OCI-LY7 (cell line): Measurements from ENCODE around the gene PEX14. TPM values are rescaled to one million over a fixed set of nuclear protein-coding genes. Genes with fewer than 3 reads are reported as not detected.

ENCODE experiments used
- BruUV-seq: library from RNA; stranded (reverse); fragments of 400-500 nt; replicated peaks from 2 replicates; lab custom pipeline; 2021; lab: Mats Ljungman, UMichigan
- CTCF ChIA-PET: fragments of 300-600 bp; sonication (Branson Sonifier 250); formaldehyde crosslinking; loops from one replicate; lab custom pipeline; 2022; ENCODE audit warnings: antibody characterized with exemption; ENCODE audit not compliant: unreplicated experiment; lab: Charles Lee
- POLR2A ChIA-PET: fragments of 300-600 bp; sonication (Branson Sonifier 250); formaldehyde crosslinking; loops from one replicate; lab custom pipeline; 2022; ENCODE audit warnings: antibody characterized with exemption; lab: Charles Lee
- DNase-seq: peaks from one replicate; pipeline ENCODE4 v3.0.0-alpha.2; 2015; ENCODE audit warnings: low spot score
- H2AFZ ChIP-seq: fragments of 200-600 bp; sonication (generic), shearing (Covaris generic); 2 replicates; pipeline ENCODE4 v1.6.1; 2014; ENCODE audit warnings: mild to moderate bottlenecking, antibody characterized with exemption, low read length, moderate library complexity
- H3K27ac ChIP-seq: fragments of 200-600 bp; sonication (generic); 2 replicates; pipeline ENCODE4 v1.5.1; 2014; ENCODE audit warnings: mixed run types, low read depth, mild to moderate bottlenecking, moderate library complexity, low read length, inconsistent platforms; ENCODE audit not compliant: poor library complexity, severe bottlenecking
- H3K36me3 ChIP-seq: fragments of 200-600 bp; sonication (generic); 2 replicates; pipeline ENCODE4 v1.6.1; 2014; ENCODE audit warnings: mild to moderate bottlenecking, antibody characterized with exemption, low read length, moderate library complexity, mixed read lengths; ENCODE audit not compliant: insufficient read depth
- H3K4me1 ChIP-seq: fragments of 200-600 bp; sonication (generic); 2 replicates; pipeline ENCODE4 v1.5.1; 2014; ENCODE audit warnings: mild to moderate bottlenecking, low read length; ENCODE audit not compliant: insufficient read depth, poor library complexity, severe bottlenecking
- H3K4me2 ChIP-seq: fragments of 200-600 bp; sonication (generic); 2 replicates; pipeline ENCODE4 v1.6.1; 2014; ENCODE audit warnings: mild to moderate bottlenecking, low read length
- H3K4me3 ChIP-seq: fragments of 200-600 bp; sonication (generic); 2 replicates; pipeline ENCODE4 v1.5.1; 2014; ENCODE audit warnings: mild to moderate bottlenecking, low read depth, low read length; ENCODE audit not compliant: poor library complexity, severe bottlenecking
- H3K79me2 ChIP-seq: fragments of 200-600 bp; sonication (generic); 2 replicates; pipeline ENCODE4 v1.6.1; 2016; ENCODE audit warnings: low read depth, mild to moderate bottlenecking, low read length, moderate library complexity, mixed read lengths; ENCODE audit not compliant: insufficient read depth
- H3K9me2 ChIP-seq: fragments of 200-600 bp; sonication (generic); 2 replicates; pipeline ENCODE4 v1.6.1; 2016; ENCODE audit warnings: mild to moderate bottlenecking, low read length, mixed read lengths; ENCODE audit not compliant: insufficient read depth
- H3K9me3 ChIP-seq: fragments of 200-600 bp; sonication (generic); 2 replicates; pipeline ENCODE4 v1.6.1; 2014; ENCODE audit warnings: mild to moderate bottlenecking, mixed run types, low read length, mixed read lengths
- H4K20me1 ChIP-seq: fragments of 200-600 bp; sonication (generic); 2 replicates; pipeline ENCODE4 v1.6.1; 2014; ENCODE audit warnings: mild to moderate bottlenecking, antibody characterized with exemption, low read length, moderate library complexity, mixed read lengths; ENCODE audit not compliant: insufficient read depth
- EZH2phosphoT487 ChIP-seq: fragments of 200-600 bp; sonication (generic); IDR thresholded peaks from 2 replicates; pipeline ENCODE4 v1.6.1; 2018; ENCODE audit warnings: low read depth, borderline replicate concordance, mild to moderate bottlenecking, mixed run types, antibody characterized with exemption, low read length, moderate library complexity, mixed read lengths
- intact Hi-C: fragments of 100-400 bp; cut with micrococcal nuclease; formaldehyde crosslinking; loops from one replicate; pipeline ENCODE4 v1.10.0; 2022; ENCODE audit not compliant: unreplicated experiment
- total RNA-seq, 2 experiments: library from RNA; depleted of rRNA in 1 of 2; stranded (reverse); fragments of >200 nt in 1 of 2; shearing (Covaris generic) in 1 of 2; gene quantifications; 2 replicates each; pipeline ENCODE4 v1.2.3, GENCODE V29; 2014 to 2022
- TF ChIP-seq, protein P1 (sequence below): fragments of 200-600 bp; sonication (generic); conservative IDR thresholded peaks from 2 replicates; pipeline ENCODE4 v1.5.1; 2014; ENCODE audit warnings: mild to moderate bottlenecking, antibody characterized with exemption, low read length, moderate library complexity, mixed read lengths

The PEX14 gene
- total RNA-seq, 2 experiments from 2014 or later, result 14.6 to 24.3 TPM

DNA sequence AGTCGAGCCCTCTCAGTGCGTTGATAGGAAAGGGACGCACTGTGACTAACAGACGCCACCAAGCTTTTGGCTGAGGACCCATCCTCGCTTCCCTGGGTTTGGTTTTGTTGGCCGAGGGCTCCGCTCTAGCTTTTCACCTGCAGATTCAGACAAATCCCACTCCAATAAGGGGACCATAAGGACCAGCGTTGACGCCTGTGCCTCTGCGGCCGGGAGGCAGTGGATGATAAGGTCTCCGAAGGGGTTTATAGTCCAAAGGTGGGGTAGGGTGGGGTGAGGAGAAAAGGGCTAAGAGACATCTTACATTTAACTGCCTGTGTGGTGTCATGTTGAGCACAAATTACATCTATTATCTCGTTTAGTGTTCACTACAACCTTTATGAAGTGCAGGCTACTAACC, 760 bp downstream of the PEX14 start:
- no peaks in the 10 kb centered on the region for H3K9me2 ChIP-seq
- H3K4me2 ChIP-seq, result peak overlapping the region; percentile 85
- intact Hi-C loops, result loop anchor here (10.0 kb wide), 1 partner anchor 441 kb away; the partner anchor contains the start of gene UBE4B
- H3K9me3 ChIP-seq, result no peaks in the 10 kb centered on the region
- peak; percentile 14 for DNase-seq
- peaks cover 53% of the 10 kb centered on the region for H3K79me2 ChIP-seq
- peak overlapping the region; percentile 27 for H3K27ac ChIP-seq
- no peak for TF ChIP-seq EZH2phosphoT487
- TF ChIP-seq, protein P1, sequence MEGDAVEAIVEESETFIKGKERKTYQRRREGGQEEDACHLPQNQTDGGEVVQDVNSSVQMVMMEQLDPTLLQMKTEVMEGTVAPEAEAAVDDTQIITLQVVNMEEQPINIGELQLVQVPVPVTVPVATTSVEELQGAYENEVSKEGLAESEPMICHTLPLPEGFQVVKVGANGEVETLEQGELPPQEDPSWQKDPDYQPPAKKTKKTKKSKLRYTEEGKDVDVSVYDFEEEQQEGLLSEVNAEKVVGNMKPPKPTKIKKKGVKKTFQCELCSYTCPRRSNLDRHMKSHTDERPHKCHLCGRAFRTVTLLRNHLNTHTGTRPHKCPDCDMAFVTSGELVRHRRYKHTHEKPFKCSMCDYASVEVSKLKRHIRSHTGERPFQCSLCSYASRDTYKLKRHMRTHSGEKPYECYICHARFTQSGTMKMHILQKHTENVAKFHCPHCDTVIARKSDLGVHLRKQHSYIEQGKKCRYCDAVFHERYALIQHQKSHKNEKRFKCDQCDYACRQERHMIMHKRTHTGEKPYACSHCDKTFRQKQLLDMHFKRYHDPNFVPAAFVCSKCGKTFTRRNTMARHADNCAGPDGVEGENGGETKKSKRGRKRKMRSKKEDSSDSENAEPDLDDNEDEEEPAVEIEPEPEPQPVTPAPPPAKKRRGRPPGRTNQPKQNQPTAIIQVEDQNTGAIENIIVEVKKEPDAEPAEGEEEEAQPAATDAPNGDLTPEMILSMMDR, result no peak
- BruUV-seq, result no TSS peak
- H3K4me1 ChIP-seq, result peaks cover 32% of the 10 kb centered on the region
- H4K20me1 ChIP-seq, result peaks cover 4% of the 10 kb centered on the region; the same call in 1 of the 2 replicates
- ChIA-PET POLR2A (interaction anchor here (0.6 to 1.0 kb wide), 4 partner anchors 10 to 421 kb away, joined by 3 to 7 read pairs (median 3); no protein-coding TSS in a partner anchor), CTCF (no interaction called here)
- peak overlapping the region; percentile 85 for H3K4me3 ChIP-seq
- peak overlapping the region; percentile 34 for H2AFZ ChIP-seq
- H3K36me3 ChIP-seq, result peaks cover 3% of the 10 kb centered on the region; the same call in 1 of the 2 replicates

DNA sequence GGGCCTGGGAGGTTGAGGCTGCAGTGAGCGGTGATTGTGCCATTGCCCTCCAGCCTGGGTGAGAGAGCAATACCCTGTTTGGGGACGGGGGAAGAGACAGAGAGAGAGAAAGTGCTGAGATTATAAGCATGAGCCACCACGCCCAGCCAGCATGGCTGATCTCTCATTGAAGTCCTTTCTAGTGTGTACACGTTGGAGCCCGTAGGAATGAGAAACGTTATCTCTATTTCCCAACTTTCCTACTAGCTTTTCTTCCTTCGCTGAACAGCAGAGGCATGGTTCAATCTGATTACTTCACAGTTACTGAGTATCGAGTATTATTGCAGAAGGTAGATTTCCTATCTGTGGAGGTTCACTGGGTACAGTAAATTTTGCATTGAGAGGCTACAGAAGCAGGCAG, 4.5 kb downstream of the PEX14 start:
- no peak overlapping the region for H3K4me2 ChIP-seq
- no peaks in the 10 kb centered on the region for H3K9me3 ChIP-seq
- intact Hi-C loops, result loop anchor here (10.0 kb wide), 1 partner anchor 444 kb away; the partner anchor contains the start of gene UBE4B
- no peaks in the 10 kb centered on the region for H4K20me1 ChIP-seq
- CTCF ChIA-PET, result no interaction called here
- H3K36me3 ChIP-seq, result peaks cover under 1% of the 10 kb centered on the region; the same call in 1 of the 2 replicates
- no peak overlapping the region for H3K27ac ChIP-seq
- H3K9me2 ChIP-seq, result no peaks in the 10 kb centered on the region
- H2AFZ ChIP-seq, result no peak overlapping the region
- no TSS peak for BruUV-seq
- TF ChIP-seq, protein P1, result no peak
- TF ChIP-seq EZH2phosphoT487, result no peak
- no peak overlapping the region for H3K4me3 ChIP-seq
- POLR2A ChIA-PET, result interaction anchor here (1.1 kb wide), 1 partner anchor 19 kb away, joined by 3 read pairs; no protein-coding TSS in a partner anchor
- H3K4me1 ChIP-seq, result peaks cover 14% of the 10 kb centered on the region
- DNase-seq, result no peak
- peaks cover 39% of the 10 kb centered on the region for H3K79me2 ChIP-seq

DNA sequence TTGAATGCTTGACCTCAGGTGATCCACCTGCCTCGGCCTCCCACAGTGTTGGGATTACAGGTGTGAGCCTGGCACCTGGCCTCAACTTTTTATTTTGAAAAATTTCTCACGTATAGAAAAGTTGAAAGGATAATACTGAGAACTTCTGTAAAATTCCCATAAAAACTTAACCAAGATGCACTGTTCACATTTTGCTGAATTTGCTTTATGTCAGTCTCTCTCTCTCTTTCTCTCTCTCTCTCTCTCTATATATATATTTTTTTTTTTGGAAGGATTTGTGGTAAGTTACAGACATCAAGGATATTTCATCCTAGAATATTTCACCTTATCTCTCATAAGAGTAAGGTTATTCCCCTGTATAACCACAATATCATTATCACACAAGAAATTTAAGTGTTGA, 5.9 kb downstream of the PEX14 start:
- ChIA-PET CTCF (no interaction called here), POLR2A (no interaction called here)
- TF ChIP-seq EZH2phosphoT487, result no peak
- TF ChIP-seq, protein P1, result no peak
- Histone ChIP-seq H3K36me3 (peaks cover 8% of the 10 kb centered on the region), H2AFZ (no peak overlapping the region), H3K4me3 (no peak overlapping the region), H3K27ac (no peak overlapping the region), H3K9me2 (no peaks in the 10 kb centered on the region), H3K9me3 (no peaks in the 10 kb centered on the region), H3K79me2 (peaks cover 46% of the 10 kb centered on the region), H3K4me1 (peaks cover 10% of the 10 kb centered on the region), H4K20me1 (no peaks in the 10 kb centered on the region), H3K4me2 (no peak overlapping the region)
- BruUV-seq, result no TSS peak
- intact Hi-C loops, result no loop called here
- DNase-seq, result no peak
